ENCODE data around the gene TACC2.

TACC2 gene

DNA sequence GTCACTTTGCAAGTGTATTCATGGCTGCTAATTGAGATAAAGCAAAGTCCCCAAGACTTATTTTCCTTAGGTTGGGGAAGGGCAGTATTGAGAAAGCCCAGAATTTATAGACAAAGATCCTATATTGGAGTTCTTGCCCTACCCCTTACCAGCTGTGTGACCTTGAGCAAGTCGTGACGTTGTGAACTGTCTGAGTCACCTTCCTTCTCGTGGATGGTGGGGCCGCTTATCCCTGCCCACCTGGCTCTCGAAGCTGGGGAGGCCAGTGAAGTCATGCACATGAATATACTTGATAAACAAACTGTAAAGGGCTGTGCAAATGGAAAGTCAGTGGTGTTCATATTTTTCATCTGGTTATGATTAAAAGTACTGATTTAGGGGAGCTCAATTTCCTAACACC, 127.4 kb downstream of the TACC2 start:
- TF ChIP-seq, protein P1, sequence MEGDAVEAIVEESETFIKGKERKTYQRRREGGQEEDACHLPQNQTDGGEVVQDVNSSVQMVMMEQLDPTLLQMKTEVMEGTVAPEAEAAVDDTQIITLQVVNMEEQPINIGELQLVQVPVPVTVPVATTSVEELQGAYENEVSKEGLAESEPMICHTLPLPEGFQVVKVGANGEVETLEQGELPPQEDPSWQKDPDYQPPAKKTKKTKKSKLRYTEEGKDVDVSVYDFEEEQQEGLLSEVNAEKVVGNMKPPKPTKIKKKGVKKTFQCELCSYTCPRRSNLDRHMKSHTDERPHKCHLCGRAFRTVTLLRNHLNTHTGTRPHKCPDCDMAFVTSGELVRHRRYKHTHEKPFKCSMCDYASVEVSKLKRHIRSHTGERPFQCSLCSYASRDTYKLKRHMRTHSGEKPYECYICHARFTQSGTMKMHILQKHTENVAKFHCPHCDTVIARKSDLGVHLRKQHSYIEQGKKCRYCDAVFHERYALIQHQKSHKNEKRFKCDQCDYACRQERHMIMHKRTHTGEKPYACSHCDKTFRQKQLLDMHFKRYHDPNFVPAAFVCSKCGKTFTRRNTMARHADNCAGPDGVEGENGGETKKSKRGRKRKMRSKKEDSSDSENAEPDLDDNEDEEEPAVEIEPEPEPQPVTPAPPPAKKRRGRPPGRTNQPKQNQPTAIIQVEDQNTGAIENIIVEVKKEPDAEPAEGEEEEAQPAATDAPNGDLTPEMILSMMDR (IDR thresholded peaks at IDR 0.05; ENCODE audit: low read length) = no peak
- H3K79me2 ChIP-seq (ENCODE audit: insufficient read depth, low read length) = no peaks in the 10 kb centered on the region

DNA sequence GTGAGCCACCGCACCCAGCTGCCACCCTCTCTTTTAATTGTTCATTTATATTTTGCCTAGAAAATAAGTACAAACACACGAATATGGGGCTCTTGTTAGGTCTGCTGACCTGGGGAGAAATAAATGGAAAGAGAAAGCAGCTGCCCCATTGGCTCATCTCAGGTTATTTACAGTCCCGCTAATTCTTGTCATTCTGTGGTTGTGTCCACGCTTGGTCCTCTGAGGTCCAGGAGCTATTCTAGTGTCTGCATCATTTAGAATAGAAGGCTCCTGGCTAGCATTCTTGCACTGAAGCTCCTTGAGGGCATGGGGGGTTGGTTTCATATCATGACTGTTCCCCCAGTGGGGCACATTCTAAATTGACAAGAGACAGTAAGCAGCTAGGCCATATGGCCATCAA, 128.5 kb downstream of the TACC2 start:
- Histone ChIP-seq H3K9me3 (ENCODE audit: low read length) (no peaks in the 10 kb centered on the region), H3K36me3 (ENCODE audit: insufficient read depth, low read length) (no peaks in the 10 kb centered on the region), H3K9me2 (ENCODE audit: low read depth, low read length) (no peaks in the 10 kb centered on the region), H3K27me3 (ENCODE audit: insufficient read depth, low read length) (no peaks in the 10 kb centered on the region; the same call in 1 of the 2 replicates), H2AFZ (ENCODE audit: low read length) (no peak overlapping the region), H4K20me1 (ENCODE audit: insufficient read depth, low read length) (no peaks in the 10 kb centered on the region), H3K4me3 (ENCODE audit: low read depth, low read length, poor library complexity, severe bottlenecking) (no peak overlapping the region), H3K4me1 (ENCODE audit: insufficient read depth, low read length, severe bottlenecking) (no peaks in the 10 kb centered on the region), H3K9ac (ENCODE audit: low read length) (no peak overlapping the region), H3K79me2 (ENCODE audit: insufficient read depth, low read length) (no peaks in the 10 kb centered on the region), H3F3A (ENCODE audit: insufficient read depth, low read length) (no peaks in the 10 kb centered on the region), H3K27ac (ENCODE audit: low read depth, low read length, poor library complexity, severe bottlenecking) (no peak overlapping the region), H3K4me2 (ENCODE audit: low read length) (no peak overlapping the region)
- TF ChIP-seq, protein P1 (IDR thresholded peaks at IDR 0.05; ENCODE audit: low read length) = no peak
- TF ChIP-seq EZH2 (IDR thresholded peaks at IDR 0.05; ENCODE audit: borderline replicate concordance, low read length) = no peak

More for the DNA sequence above, 127.4 kb downstream of the TACC2 start:
- Histone ChIP-seq H3K27ac (ENCODE audit: low read depth, low read length, poor library complexity, severe bottlenecking) (no peak overlapping the region), H3K4me1 (ENCODE audit: insufficient read depth, low read length, severe bottlenecking) (no peaks in the 10 kb centered on the region), H3K9me2 (ENCODE audit: low read depth, low read length) (no peaks in the 10 kb centered on the region), H3K9me3 (ENCODE audit: low read length) (no peaks in the 10 kb centered on the region), H3K4me3 (ENCODE audit: low read depth, low read length, poor library complexity, severe bottlenecking) (no peak overlapping the region), H3F3A (ENCODE audit: insufficient read depth, low read length) (no peaks in the 10 kb centered on the region), H3K9ac (ENCODE audit: low read length) (no peak overlapping the region), H3K36me3 (ENCODE audit: insufficient read depth, low read length) (no peaks in the 10 kb centered on the region), H3K27me3 (ENCODE audit: insufficient read depth, low read length) (no peaks in the 10 kb centered on the region; the same call in 1 of the 2 replicates), H3K4me2 (ENCODE audit: low read length) (no peak overlapping the region), H4K20me1 (ENCODE audit: insufficient read depth, low read length) (no peaks in the 10 kb centered on the region), H2AFZ (ENCODE audit: low read length) (no peak overlapping the region)

DNA sequence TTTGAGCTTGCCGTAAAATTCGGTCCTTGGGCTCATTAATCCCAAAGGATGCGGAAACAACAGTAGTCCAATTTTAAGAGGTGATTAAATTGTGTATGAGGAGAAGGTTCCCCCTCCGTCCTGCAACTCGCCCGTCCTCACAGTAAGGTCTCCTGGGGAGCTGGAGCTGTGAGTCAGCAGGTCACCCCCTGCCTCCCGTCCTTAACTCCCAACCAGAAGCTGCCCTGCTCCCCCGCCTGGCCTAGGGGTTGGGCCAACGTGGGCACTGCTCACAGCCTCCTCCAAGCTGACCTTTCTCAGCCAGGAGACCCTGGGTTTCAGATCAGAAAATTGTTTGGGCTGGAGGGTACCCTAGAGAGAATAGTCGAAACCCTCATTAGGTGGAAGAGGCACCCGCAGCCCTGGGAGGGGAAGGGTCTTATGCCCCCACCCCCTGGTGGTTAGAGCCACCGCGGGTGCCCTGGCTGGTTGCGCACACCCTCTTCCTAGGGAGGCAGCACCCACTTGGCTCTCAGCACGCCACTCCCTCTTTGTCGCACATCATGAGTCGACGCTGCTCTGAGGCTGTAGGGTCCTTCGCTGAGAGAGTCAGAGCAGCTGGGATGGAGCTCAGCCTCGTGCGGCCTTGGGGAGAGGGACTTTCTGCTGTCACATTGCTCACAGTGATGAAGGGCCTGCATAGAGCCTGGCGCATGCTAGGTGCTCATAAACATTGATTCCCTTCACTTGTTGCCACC, 131.2 kb downstream of the TACC2 start:
- Histone ChIP-seq H3K27me3 (ENCODE audit: insufficient read depth, low read length) (no peaks in the 10 kb centered on the region; the same call in 1 of the 2 replicates), H2AFZ (ENCODE audit: low read length) (no peak overlapping the region), H3K4me3 (ENCODE audit: low read depth, low read length, poor library complexity, severe bottlenecking) (no peak overlapping the region), H3K4me2 (ENCODE audit: low read length) (no peak overlapping the region), H3K9me3 (ENCODE audit: low read length) (no peaks in the 10 kb centered on the region), H3K4me1 (ENCODE audit: insufficient read depth, low read length, severe bottlenecking) (no peaks in the 10 kb centered on the region), H3K9me2 (ENCODE audit: low read depth, low read length) (no peaks in the 10 kb centered on the region), H3K36me3 (ENCODE audit: insufficient read depth, low read length) (no peaks in the 10 kb centered on the region), H3F3A (ENCODE audit: insufficient read depth, low read length) (no peaks in the 10 kb centered on the region), H3K9ac (ENCODE audit: low read length) (no peak overlapping the region), H4K20me1 (ENCODE audit: insufficient read depth, low read length) (no peaks in the 10 kb centered on the region), H3K27ac (ENCODE audit: low read depth, low read length, poor library complexity, severe bottlenecking) (no peak overlapping the region), H3K79me2 (ENCODE audit: insufficient read depth, low read length) (no peaks in the 10 kb centered on the region)
- no peak for TF ChIP-seq EZH2 (IDR thresholded peaks at IDR 0.05; ENCODE audit: borderline replicate concordance, low read length)
- TF ChIP-seq, protein P1 (IDR thresholded peaks at IDR 0.05; ENCODE audit: low read length) = no peak
